Measurements from ENCODE around the gene METTL2B.

Gene METTL2B

GRCh38 chr7:128435327-128435686, 41.2 kb upstream of the METTL2B start:
- DNase-seq (ENCODE audit: low read depth), result no peak
- no peak for TF ChIP-seq CTCF (IDR thresholded peaks at IDR 0.05; ENCODE audit: low read length, missing control alignments)
- H3K4me3 ChIP-seq (replicated peaks; ENCODE audit: low read depth, low read length), result no peak overlapping the region

- no peak for DNase-seq (ENCODE audit: low read depth)
- H3K4me3 ChIP-seq (replicated peaks; ENCODE audit: low read depth, low read length), result no peak overlapping the region
- no peak for TF ChIP-seq CTCF (IDR thresholded peaks at IDR 0.05; ENCODE audit: low read length, missing control alignments)
Observed at GRCh38 chr7:128437426-128438332, 38.9 kb upstream of the METTL2B start.

GRCh38 chr7:128442356-128442755, 34.2 kb upstream of the METTL2B start:
- DNase-seq (ENCODE audit: low read depth), result no peak
- no peak for TF ChIP-seq CTCF (IDR thresholded peaks at IDR 0.05; ENCODE audit: low read length, missing control alignments)
- H3K4me3 ChIP-seq (replicated peaks; ENCODE audit: low read depth, low read length), result no peak overlapping the region

- DNase-seq (ENCODE audit: low read depth), result no peak
- no peak overlapping the region for H3K4me3 ChIP-seq (replicated peaks; ENCODE audit: low read depth, low read length)
- no peak for TF ChIP-seq CTCF (IDR thresholded peaks at IDR 0.05; ENCODE audit: low read length, missing control alignments)
Observed at GRCh38 chr7:128443831-128444600, 32.5 kb upstream of the METTL2B start.

- no peak overlapping the region for H3K4me3 ChIP-seq (replicated peaks; ENCODE audit: low read depth, low read length)
- no peak for DNase-seq (ENCODE audit: low read depth)
- no peak for TF ChIP-seq CTCF (IDR thresholded peaks at IDR 0.05; ENCODE audit: low read length, missing control alignments)
Observed at GRCh38 chr7:128446306-128446705, 30.2 kb upstream of the METTL2B start.

- no peak for DNase-seq (ENCODE audit: low read depth)
- TF ChIP-seq CTCF (IDR thresholded peaks at IDR 0.05; ENCODE audit: low read length, missing control alignments), result no peak
- H3K4me3 ChIP-seq (replicated peaks; ENCODE audit: low read depth, low read length), result no peak overlapping the region
Observed at GRCh38 chr7:128447941-128448564, 28.5 kb upstream of the METTL2B start.

Data from fibroblast of pulmonary artery (primary cell).